Posterior cingulate gyrus (tissue), 11 donors: ENCODE measurements around the gene HCN2.
"Not testable (repeated sequence)": the region's sequence is repeated elsewhere in the genome, so short reads cannot be mapped to it uniquely, and the experiment has no call there.

Experiments
- DNase-seq, 10 donors: peaks; one replicate each; pipeline versions ENCODE4 v3.0.0 to v3.0.0-alpha.2; 2020 to 2021; ENCODE audit warnings: mixed read lengths in 3 of 10
- intact Hi-C: fragments of 100-400 bp; cut with DNase I; formaldehyde crosslinking; loops from one replicate; pipeline ENCODE4 v1.15.1; 2023

HCN2 gene

DNA sequence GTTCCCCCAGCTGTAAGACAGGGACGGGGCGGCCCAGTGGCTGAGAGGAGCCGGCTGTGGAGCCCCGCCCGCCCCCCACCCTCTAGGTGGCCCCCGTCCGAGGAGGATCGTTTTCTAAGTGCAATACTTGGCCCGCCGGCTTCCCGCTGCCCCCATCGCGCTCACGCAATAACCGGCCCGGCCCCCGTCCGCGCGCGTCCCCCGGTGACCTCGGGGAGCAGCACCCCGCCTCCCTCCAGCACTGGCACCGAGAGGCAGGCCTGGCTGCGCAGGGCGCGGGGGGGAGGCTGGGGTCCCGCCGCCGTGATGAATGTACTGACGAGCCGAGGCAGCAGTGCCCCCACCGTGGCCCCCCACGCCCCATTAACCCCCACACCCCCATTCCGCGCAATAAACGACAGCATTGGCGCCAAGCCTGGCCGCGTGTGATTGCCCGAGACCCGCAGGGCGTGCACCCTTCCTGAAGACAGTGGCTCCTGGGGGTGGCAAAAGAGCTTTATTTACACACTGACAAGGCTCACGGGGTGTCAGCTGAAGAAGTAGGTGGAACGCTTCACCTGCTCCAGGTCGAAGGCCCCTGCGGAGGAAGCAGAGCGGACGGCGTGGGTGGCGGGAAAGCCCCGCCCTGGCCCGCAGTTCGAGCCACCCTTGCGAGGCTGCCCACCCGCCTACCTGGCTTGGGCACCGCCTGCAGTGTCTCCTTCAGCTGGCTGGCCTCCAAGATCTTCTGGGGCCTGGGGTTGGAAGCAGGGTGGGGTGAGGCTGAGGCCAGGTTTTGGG, 27.3 kb downstream of the HCN2 start:
- no peak for DNase-seq
- intact Hi-C loops: no loop called here

DNA sequence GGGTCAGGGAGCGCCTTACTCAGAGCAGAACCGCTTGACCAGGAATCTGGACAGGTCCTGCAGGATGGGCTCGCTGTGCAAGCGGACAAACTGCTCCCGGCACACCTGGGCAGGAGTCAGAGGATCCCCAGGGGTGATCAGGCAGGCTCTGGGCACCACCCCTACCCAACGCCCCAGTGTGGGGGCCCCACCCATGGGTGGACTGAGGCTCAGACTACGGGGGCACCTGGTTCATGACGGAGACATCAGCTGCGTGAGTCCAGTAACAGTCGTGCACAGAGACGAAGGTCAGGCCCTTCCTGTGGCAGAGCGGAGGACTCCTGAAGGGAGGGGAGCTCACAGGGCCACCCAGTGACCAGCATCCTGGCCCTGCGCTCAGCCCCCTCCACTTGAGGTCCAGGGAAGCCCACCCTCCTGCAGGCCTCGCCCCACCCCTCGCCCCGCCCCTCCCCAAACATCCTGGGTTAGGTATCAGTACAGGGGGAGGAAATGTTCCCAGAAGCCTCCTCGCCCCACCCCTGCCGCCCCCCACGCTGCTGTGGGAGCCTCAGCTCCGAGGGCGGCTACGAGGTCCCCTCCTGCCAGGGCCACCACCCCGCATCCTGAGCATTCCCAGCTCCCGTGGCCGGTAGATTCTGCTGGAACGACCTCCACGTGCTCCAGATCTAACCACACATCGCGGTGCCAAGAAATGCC, 28.0 kb downstream of the HCN2 start:
- DNase-seq: no peak
- intact Hi-C loops: no loop called here

DNA sequence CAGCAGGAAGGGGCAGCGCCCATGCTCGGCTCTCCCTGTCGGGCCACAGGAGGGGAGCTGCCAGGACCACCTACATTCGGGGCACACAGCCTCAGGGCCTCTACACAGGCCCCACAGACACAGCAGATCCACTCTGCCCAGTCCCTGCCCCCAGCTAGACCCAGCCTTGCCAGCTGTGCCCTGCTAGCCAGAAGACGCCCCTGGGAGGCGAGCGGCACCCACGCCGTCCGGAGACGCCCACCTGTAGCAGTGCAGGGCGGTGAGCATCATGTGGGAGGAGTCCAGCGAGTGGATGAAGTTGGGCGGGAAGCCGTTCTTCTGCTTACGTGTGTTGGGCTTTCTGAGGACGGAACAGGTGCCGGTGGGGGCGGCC, 28.6 kb downstream of the HCN2 start:
- no peak for DNase-seq
- intact Hi-C loops: no loop called here

DNA sequence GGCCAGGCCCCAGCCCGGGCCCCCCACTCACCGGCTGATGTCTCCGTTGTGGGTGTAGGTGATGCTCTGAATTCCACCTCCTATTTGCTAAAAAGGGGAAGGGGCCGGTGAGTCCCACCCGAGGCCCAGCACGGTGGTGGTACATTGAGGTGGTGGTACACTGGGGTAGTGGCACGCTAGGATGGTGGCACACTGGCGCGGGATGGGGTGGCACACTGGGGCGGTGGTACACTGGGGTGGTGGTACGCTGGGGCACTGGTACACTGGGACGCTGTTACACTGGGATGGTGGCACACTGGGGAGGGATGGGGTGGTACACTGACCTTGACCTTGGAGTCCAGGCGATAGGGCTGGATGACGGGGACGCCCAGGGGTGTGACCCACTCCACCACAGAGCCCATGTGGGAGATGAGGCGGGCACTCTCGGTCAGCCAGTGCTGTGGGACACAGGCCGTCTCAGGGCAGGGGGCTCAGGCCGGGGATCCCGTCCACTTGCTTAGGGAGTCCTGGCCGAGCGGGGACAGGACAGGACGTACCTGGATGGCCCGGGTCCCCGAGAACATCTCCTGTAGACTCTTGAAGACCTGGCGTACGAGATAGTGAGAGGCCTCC, 29.1 kb downstream of the HCN2 start:
- intact Hi-C loops: no loop called here
- DNase-seq: no peak

DNA sequence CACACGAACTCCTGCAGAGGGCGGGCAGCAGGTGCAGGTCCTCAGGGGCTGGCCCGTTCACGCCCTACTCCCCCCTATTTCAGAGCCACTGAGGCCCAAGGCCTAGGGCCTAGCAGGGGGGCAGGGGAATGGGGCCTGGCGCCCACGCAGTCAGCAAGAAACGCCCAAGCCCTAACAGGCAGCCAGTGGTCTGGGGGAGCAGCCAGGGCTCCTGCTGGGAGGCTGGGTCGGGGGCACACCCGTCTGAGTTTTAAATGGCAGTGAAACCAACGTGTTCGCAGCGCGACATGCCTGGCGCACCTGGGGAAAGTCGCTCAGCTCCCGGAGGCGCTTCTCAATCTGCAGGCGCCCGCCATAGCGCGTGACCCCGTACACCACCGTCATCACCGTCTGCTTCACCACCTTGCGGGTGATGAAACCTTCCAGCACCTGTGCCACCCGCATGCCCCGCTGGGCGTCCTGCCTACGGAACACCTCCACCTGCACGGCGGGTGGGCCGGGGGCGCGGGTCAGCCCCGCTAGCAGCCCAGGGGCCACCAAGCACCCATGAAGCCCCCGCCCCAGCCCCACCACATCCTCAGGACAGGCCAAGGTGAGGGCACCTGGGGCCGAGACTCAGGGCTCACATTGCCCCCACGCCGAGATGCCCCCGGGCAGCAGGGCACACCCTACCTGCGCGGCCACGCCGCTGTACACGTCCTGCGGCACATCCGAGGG, 29.8 kb downstream of the HCN2 start:
- no peak for DNase-seq
- intact Hi-C loops: no loop called here

DNA sequence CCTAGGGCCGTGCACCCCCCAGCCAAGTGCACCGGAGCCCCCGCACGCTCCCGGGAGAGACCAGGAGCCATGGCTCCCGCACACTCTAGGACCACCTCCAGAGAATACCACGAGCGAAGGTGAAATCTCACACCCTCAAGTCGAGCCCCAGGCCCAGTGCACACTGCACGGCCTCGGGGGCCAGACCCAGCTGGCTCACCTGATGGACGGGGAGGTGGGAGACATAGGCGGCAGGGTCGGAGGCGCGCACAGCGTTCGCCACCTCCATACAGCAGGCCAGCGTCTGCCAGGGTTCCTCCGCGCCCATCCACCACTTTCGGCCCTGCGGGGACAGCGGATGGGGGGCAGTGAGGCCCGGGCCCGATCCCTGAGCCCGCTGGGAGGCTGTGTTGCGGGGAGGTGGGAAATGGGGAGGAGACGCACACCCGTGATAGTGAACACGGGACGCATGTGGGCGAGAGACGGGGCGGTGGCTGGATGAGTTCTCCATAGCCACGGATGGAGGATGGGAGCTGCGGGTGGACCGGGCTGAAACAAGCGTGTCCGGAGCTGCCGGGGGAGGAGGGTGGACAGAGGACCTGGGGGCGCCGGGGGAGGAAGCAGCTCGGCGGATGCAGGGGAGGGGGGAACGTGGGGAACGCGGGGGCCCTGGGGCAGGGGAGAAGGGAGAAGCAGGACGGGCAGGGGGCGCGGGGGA, 30.6 kb downstream of the HCN2 start:
- intact Hi-C loops: no loop called here
- DNase-seq: no peak

DNA sequence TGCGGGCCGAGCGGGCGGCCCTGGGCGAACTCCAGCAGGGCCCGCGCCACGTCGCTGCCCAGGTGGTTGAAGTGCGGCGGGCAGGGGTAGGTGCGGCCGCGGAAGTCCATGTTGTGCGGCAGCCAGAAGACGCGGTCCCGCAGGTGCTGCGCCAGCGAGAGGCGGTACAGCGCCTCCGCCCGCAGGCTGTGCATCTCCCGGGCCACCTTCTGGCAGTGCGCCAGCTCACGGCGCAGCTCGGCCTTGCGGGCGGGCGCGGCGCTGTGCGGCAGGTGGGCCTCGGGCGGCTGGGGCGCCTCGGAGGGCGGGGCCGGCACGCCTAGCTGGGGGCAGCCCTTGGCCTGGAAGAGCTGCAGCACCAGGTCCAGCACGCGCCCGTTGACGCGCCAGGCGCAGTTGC, 31.5 kb downstream of the HCN2 start:
- intact Hi-C loops, DNase-seq: not testable (repeated sequence)

DNA sequence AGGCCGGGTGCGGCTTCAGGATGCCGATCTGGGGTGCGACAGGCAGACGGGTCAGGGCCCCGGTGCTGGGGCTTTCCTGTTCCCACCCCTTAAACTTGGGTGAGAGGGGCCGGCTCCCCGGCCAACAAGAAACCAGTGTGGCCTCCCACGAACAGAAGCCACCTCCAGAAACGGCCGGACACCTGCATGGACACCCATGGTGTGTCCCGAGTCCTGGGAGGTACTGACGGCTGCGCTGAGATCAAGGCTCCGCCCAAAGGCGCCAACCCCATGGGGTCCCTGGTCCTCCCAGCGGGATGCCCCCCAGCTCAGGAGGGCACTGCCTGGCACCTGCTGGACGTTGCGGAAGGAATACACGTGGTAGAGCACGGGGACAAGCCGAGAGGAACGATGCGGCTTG, 32.1 kb downstream of the HCN2 start:
- intact Hi-C loops: no loop called here
- no peak for DNase-seq

DNA sequence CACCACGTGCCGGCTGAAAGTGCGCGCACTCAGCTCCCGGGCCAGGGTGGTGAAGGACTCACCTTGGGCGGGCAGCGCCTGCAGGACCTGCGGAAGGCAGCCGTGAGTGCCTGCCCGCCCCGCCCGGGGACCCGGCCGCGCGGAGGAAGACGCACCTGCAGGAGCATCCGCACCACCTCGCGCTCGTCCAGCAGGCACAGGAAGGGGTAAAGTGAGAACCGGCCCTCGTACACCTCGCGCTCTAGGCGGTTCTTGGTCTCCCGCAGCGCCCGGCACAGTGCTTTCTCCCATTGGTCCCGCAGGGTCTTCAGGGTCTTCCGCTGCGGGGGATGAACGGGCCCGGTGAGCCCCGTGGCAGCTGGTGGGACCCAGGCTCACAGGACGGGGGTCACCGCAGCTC, 33.0 kb downstream of the HCN2 start:
- DNase-seq: no peak
- intact Hi-C loops: no loop called here

DNA sequence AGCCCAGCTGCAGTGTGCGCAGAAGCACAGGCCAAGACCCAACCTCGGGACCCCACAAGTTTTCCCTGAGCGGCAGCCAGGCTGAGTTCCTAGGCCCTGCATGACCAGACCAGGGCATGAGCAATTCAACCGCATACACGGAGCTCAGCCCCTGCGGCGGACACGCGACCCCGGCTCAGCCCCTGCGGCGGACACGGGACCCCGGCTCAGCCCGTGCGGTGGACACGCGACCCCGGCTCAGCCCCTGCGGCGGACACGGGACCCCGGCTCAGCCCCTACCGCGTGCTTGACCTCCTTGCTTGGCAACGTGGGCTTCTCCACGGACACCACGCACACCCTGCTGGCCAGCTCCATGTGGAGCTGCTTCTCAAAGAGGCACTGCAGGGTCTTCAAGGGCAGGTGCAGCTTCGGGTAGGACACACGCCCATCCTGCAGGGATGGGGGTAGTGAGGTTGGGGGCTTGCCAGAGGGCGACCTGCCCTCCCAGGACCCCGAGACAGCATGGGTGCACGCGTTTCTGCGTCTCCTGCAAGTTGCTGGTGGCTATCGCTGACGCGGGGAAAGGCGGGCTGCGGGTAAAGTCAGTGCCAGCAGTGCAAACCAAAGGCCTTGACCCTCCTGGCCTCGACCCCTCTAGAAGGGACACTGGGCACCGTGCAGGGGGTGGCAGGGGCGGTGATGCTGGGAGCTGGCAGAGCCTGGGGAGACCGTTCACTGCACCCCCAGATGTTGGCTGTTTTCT, 33.7 kb downstream of the HCN2 start:
- no peak for DNase-seq
- intact Hi-C loops: no loop called here

DNA sequence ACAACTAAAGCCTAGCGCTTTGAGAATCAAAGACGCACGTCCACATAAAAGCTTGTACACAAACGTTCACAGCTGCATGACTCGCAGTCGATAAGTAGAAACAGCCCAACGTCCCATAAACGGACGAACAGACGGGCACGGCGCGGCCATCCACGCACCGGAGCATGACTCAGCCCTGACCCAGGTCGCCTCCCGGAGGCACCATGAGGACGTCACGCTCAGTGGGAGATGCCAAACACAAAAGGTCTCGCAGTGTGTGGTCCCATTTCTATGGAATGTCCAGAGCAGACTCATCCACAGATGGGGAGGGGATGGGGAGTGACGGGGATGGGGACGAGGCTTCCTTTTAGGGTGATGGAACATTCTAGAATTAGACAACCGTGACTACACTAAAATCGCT, 34.3 kb downstream of the HCN2 start:
- intact Hi-C loops: no loop called here
- DNase-seq: no peak

DNA sequence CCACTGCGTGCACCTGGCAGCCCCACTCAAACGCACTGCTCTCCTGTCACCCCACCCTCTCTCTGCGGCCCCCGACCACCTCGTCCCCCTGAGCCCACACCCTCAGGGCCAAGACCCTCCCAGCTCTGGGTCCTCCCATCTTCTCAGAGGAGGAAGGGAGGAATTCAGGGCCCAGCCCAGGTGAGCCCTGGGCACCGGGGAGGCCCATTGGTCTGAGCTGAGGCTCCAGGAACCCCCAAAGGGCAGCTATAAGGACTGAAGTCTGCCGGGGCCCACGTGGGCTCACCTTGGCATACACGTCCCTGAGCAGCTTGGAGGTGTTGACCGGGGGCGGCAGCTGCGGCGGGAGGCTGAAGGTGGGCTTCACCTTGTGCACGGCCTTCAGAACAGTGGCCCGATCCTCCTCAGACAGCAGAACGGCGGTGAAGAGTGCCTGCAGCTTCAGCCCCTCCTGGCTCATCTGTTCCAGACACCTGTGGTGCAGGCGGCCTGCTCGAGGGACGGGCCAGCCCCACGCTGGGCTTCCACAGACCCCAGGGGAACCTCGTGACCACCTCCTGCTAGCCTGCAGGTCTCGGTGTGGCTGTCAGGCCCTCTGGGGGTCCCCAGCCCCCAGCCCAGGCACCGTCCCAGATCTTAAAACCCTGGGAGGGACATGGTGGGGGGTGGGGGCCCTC, 34.9 kb downstream of the HCN2 start:
- intact Hi-C loops: no loop called here
- no peak for DNase-seq

DNA sequence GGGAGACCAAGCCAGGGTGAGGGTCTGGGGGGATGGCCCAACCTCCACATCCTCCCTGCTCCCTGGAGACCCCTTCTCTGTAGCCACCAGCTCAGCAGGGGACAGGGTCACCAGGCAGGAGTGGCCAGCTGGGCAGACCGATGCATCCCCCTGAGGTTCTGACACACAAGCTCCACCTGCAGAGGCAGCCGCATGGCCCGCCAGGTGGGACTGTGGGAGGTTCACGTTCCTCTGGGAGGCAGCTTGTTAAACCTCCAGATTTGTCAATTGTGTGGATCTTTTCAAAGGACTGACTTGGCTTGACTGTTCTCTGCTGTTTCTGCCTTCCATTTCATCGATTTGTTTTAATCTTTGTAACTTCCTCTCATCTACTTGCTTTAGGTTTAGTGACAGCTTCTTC, 35.6 kb downstream of the HCN2 start:
- intact Hi-C loops: no loop called here
- DNase-seq: no peak

DNA sequence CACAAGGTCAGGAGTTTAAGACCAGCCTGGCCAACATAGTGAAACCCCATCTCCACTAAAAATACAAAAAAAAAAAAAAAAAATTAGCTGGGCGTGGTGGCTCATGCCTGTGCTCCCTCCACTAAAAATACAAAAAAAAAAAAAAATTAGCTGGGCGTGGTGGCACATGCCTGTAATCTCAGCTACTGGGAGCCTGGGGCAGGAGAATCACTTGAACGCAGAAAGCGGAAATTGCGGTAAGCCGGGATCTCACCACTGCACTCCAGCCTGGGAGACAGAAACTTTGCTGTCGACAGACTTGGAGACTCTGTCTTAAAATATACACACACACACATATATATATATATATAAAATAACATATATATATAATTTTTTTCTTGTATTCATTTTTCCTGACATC, 36.9 kb downstream of the HCN2 start:
- intact Hi-C loops, DNase-seq: not testable (repeated sequence)

DNA sequence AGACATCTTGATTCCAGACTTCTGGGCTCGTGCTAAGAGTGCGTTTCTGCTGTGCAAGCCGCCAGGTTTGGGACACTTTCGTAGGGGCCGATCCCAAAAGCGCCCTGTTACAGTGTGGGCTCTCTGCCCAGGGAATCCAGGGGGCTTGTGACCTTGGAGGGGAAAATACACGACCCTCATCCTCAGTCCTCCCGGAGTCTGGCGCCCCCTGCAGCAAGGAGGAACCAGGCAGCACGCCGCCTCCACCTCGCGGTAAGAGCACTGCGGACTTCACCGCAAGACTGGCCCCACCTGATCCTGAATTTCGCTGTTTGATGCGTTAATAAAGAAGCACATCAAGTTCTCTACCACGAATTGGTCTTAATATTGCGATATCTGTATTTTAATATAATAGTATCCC, 38.5 kb downstream of the HCN2 start:
- DNase-seq: no peak
- intact Hi-C loops: no loop called here

DNA sequence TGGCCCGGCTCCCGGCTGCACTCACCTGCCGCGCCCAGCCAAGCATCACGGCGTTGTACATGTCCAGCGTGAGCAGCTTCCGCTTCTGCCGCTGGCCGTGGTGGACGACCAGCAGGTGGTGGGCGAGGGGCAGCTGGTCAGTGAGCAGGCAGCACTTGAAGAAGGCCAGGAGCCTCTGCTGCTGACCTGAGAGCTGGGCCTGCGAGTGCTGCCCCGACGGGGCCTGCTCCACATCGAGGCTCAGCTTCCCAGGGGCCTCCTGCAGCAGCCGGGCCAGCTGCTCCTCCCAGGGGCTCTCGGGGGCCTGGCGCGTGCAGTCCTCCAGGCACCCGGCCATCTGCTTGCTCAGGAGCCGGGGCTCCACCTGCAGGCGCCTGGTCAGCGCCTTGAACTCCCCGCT, 39.8 kb downstream of the HCN2 start:
- intact Hi-C loops, DNase-seq: not testable (repeated sequence)

DNA sequence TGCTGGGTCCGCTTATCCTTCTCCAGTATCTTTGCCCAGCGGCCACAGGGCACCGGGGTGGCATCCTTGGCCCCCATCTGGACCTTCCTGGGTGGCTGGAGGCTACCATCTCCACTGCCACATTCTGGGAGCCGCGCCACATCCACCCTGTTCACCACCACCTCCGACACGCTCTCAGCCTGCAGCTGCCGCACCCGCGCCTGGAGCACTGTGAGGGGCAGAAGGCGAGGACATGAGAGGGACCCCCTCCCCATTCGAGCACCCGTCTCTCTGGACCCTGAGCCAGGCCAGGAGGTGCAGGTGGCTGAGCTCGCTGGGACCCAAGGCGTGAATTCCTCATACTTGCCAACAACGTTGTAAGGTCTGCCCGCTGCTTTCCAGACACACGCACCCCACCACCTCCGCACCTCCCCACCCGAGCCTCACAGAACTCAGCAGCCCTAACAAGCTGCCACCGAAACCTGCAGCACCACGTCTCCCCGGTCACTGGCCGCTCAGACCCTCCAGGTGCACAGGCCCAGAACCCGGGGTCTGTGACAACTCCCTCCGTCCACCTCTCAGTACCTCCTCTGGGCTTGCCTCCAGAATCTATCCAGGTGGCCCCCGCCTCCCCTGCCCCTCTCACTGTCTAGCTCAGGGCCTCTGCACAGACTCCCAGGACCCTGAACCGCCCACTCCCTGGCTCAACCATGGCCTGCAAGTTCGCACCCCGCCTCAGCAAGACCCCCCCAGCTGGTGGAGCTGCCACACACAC, 40.5 kb downstream of the HCN2 start:
- DNase-seq: no peak
- intact Hi-C loops: no loop called here

DNA sequence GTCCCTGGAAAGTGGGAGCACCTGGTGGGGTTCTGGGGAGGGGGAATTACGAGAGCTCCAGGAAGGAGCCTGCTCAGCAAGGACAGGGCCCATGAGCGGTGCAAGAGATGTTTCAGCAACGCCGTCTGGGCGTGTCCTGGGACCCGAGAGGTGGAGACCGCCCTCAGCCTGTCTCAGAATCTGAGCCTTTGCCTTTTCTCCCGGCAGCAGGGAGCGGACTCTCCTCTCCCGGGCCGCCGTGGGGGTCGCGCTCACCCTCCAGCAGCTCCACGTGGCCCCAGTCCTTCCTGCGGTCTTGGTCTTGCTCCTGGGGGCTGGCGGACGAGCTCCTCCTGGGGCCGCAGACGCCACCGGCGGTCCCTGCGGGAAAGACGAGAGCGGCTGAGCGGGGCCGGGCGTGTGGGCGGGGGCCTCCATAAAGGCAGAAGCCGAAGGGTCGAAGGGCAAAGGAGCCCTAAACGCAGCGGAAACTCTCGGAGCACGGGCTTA, 42.9 kb downstream of the HCN2 start:
- intact Hi-C loops: no loop called here
- no peak for DNase-seq
